GM18951 (cell line): ENCODE results near the gene ERAP2.

ENCODE experiments used
- POLR2A ChIP-seq: IDR thresholded peaks from 4 replicates; pipeline ENCODE4 v1.6.1; 2011; ENCODE audit warnings: mild to moderate bottlenecking; ENCODE audit not compliant: insufficient read length, insufficient read depth; ENCODE audit errors: extremely low read depth
- in situ Hi-C: fragments of 300-500 bp; cut with MboI; formaldehyde crosslinking; loops from one replicate; pipeline ENCODE4 v1.12.0; 2022; ENCODE audit warnings: low sequenced_read_pairs, mixed read lengths, inconsistent platforms; ENCODE audit not compliant: unreplicated experiment

The ERAP2 gene

GRCh38 chr5:96940586-96940985, 64.3 kb downstream of the ERAP2 start:
- in situ Hi-C loops: no loop called here
- TF ChIP-seq POLR2A: no peak

GRCh38 chr5:96941140-96941539, 64.8 kb downstream of the ERAP2 start:
- TF ChIP-seq POLR2A: no peak
- in situ Hi-C loops: no loop called here

- TF ChIP-seq POLR2A: no peak
- in situ Hi-C loops: no loop called here
Observed at GRCh38 chr5:96942078-96942477, 65.8 kb downstream of the ERAP2 start.

GRCh38 chr5:96942911-96943310, 66.6 kb downstream of the ERAP2 start:
- in situ Hi-C loops: no loop called here
- no peak for TF ChIP-seq POLR2A

GRCh38 chr5:96943799-96944198, 67.5 kb downstream of the ERAP2 start:
- in situ Hi-C loops: no loop called here
- no peak for TF ChIP-seq POLR2A

- in situ Hi-C loops: no loop called here
Observed at GRCh38 chr5:96945144-96945897, 69.0 kb downstream of the ERAP2 start.

GRCh38 chr5:96946381-96946780, 70.1 kb downstream of the ERAP2 start:
- TF ChIP-seq POLR2A: no peak
- in situ Hi-C loops: no loop called here

More at GRCh38 chr5:96945144-96945897, 69.0 kb downstream of the ERAP2 start:
- no peak for TF ChIP-seq POLR2A

- TF ChIP-seq POLR2A: no peak
- in situ Hi-C loops: no loop called here
Observed at GRCh38 chr5:96952118-96952750, 75.9 kb downstream of the ERAP2 start.

- no peak for TF ChIP-seq POLR2A
- in situ Hi-C loops: no loop called here
Observed at GRCh38 chr5:96952974-96953730, 76.9 kb downstream of the ERAP2 start.

- in situ Hi-C loops: no loop called here
Observed at GRCh38 chr5:96957254-96958049, 81.2 kb downstream of the ERAP2 start.

GRCh38 chr5:96958977-96959376, 82.7 kb downstream of the ERAP2 start:
- no peak for TF ChIP-seq POLR2A
- in situ Hi-C loops: no loop called here

More at GRCh38 chr5:96957254-96958049, 81.2 kb downstream of the ERAP2 start:
- TF ChIP-seq POLR2A: no peak

GRCh38 chr5:96961053-96961452, 84.8 kb downstream of the ERAP2 start:
- no peak for TF ChIP-seq POLR2A
- in situ Hi-C loops: no loop called here

GRCh38 chr5:96962540-96962991, 86.3 kb downstream of the ERAP2 start:
- no peak for TF ChIP-seq POLR2A
- in situ Hi-C loops: no loop called here
